ENCODE data around the gene ZIC4. TPM values are rescaled to one million over a fixed set of nuclear protein-coding genes. Genes with fewer than 3 reads are reported as not detected.
A peak's percentile ranks its signal among the peaks of the same experiment; 100 is the strongest.

Gene ZIC4
- total RNA-seq, 2 donors from 2014 or later, result not detected

DNA sequence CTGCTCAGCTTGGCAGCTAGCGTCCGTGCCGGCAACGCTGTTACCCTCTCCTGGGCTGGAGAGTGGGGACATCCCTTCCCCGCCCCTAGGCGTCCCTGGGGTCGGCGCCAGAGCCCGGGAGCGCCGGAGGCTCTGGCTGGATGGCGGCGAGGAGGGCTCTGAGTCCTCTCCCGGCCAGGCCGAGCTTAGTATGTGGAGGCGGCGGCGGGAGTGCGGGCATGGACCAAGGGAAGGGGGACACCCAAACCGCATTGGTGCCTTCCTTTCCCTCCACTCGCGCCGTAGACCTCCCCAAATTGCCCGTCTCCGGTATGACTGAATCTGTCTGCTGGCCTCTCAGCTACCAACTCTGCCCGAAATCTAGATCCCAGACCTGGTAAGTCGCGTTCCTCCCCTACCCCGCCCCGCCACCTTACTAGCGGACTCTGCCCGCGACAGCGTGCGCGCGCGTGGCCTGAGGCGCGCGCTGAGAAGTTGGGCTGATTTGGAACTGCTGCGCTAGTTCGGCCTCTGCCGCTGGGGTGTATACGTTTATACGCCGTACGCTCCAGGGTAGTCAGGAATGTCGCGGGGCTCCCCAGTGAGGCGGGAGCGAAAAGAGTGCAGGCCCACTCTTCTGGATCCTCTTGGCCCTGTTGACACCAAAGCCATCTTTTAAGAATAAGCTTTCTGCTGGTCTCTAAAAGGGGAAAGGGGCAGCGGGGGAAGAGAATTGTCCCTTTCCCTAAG, 15.0 kb upstream of the ZIC4 start:
- H3K36me3 Mint-ChIP-seq (ENCODE audit: low read depth), result no peaks in the 10 kb centered on the region
- H3K27me3 Mint-ChIP-seq, result peaks cover 50% of the 10 kb centered on the region
- no peak overlapping the region for H3K27ac Mint-ChIP-seq
- no peaks in the 10 kb centered on the region for H3K4me1 Mint-ChIP-seq
- H3K4me3 Mint-ChIP-seq, result no peak overlapping the region
- peaks cover 3% of the 10 kb centered on the region for H3K9me3 Mint-ChIP-seq
- no peak for ATAC-seq (replicated peaks)

GRCh38 chr3:147420353-147421183, 14.2 kb upstream of the ZIC4 start:
- H3K9me3 Mint-ChIP-seq, result peaks cover 3% of the 10 kb centered on the region
- no peaks in the 10 kb centered on the region for H3K4me1 Mint-ChIP-seq
- H3K27ac Mint-ChIP-seq, result no peak overlapping the region
- peaks cover 57% of the 10 kb centered on the region for H3K27me3 Mint-ChIP-seq
- H3K36me3 Mint-ChIP-seq (ENCODE audit: low read depth), result no peaks in the 10 kb centered on the region
- no peak overlapping the region for H3K4me3 Mint-ChIP-seq
- no peak for ATAC-seq (replicated peaks)

GRCh38 chr3:147419781-147420224, 13.5 kb upstream of the ZIC4 start:
- H3K36me3 Mint-ChIP-seq (ENCODE audit: low read depth), result no peaks in the 10 kb centered on the region
- H3K4me3 Mint-ChIP-seq, result no peak overlapping the region
- no peak overlapping the region for H3K27ac Mint-ChIP-seq
- peaks cover 6% of the 10 kb centered on the region for H3K9me3 Mint-ChIP-seq
- ATAC-seq (replicated peaks), result no peak
- H3K4me1 Mint-ChIP-seq, result no peaks in the 10 kb centered on the region
- H3K27me3 Mint-ChIP-seq, result peaks cover 57% of the 10 kb centered on the region

GRCh38 chr3:147418808-147419701, 12.7 kb upstream of the ZIC4 start:
- Mint-ChIP-seq H3K27ac (no peak overlapping the region), H3K36me3 (ENCODE audit: low read depth) (no peaks in the 10 kb centered on the region), H3K27me3 (peaks cover 60% of the 10 kb centered on the region), H3K4me3 (no peak overlapping the region), H3K9me3 (peaks cover 6% of the 10 kb centered on the region), H3K4me1 (no peaks in the 10 kb centered on the region)
- ATAC-seq (replicated peaks), result no peak

DNA sequence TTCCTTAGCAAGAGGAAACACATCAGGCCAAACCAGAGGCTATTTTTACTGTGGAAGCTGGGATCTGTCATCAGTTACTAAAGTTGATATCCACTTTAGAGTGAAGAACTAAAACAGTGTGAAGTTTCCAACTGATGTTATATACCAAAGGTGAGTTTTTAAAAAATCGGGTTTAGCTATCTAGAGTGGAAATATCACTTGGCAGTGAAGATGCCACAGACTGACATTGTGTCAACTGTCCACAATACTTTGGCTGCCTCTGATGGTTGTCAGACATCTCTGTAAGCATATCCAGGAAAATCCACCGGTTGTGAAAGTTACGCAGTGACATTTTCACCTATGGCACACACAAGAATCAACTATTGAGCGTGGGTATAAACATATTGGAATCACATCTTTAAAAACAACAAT, 12.0 kb upstream of the ZIC4 start:
- peaks cover 3% of the 10 kb centered on the region for H3K36me3 Mint-ChIP-seq (ENCODE audit: low read depth)
- H3K27ac Mint-ChIP-seq, result no peak overlapping the region
- peaks cover 59% of the 10 kb centered on the region for H3K27me3 Mint-ChIP-seq
- H3K9me3 Mint-ChIP-seq, result peaks cover 8% of the 10 kb centered on the region
- no peak for ATAC-seq (replicated peaks)
- H3K4me1 Mint-ChIP-seq, result no peaks in the 10 kb centered on the region
- no peak overlapping the region for H3K4me3 Mint-ChIP-seq

GRCh38 chr3:147417551-147418295, 11.4 kb upstream of the ZIC4 start:
- H3K4me3 Mint-ChIP-seq, result no peak overlapping the region
- peaks cover 60% of the 10 kb centered on the region for H3K27me3 Mint-ChIP-seq
- no peaks in the 10 kb centered on the region for H3K4me1 Mint-ChIP-seq
- peaks cover 8% of the 10 kb centered on the region for H3K36me3 Mint-ChIP-seq (ENCODE audit: low read depth)
- peaks cover 10% of the 10 kb centered on the region for H3K9me3 Mint-ChIP-seq
- H3K27ac Mint-ChIP-seq, result no peak overlapping the region
- no peak for ATAC-seq (replicated peaks)

DNA sequence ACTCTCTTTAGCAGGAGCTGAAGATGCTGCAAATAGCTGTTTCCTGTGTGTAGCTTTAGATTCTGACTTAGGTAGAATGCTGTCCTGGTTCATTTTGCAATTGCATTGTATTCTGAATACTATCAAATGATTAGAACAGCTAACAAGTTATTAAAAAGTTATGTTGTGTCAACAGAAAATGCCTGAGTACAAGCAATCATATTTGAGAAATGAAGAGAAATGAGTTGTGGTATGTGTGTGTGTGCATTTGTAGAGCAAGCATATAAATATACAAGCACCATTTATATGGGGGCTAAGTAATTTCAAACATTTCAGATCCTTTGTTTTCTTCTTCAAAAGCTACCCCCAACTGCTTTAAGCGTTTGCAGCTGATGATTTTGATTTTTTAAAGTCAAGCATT, 10.6 kb upstream of the ZIC4 start:
- H3K4me3 Mint-ChIP-seq, result no peak overlapping the region
- no peak overlapping the region for H3K27ac Mint-ChIP-seq
- H3K27me3 Mint-ChIP-seq, result peaks cover 56% of the 10 kb centered on the region
- no peaks in the 10 kb centered on the region for H3K4me1 Mint-ChIP-seq
- H3K36me3 Mint-ChIP-seq (ENCODE audit: low read depth), result peaks cover 8% of the 10 kb centered on the region
- H3K9me3 Mint-ChIP-seq, result peaks cover 10% of the 10 kb centered on the region
- ATAC-seq (replicated peaks), result no peak

DNA sequence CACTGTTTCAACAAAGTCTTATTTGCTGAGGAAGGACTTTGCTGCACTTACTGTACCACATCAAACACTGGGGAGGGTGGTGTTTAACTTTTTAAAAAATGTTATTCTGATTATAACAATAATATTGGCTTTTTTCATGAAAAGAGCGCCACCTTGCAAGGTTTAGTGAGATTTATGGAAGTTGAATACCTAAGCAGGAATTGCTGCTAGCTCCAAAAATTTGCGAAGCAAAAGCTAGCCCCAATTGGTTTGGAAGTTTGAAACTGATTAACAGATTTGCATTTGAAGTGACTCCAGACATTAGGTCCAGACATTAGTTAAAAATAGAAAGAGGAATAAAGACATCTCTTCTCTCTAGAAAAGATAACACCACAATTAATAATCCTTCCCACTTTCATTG, 9.5 kb upstream of the ZIC4 start:
- no peak for ATAC-seq (replicated peaks)
- H3K27ac Mint-ChIP-seq, result no peak overlapping the region
- no peaks in the 10 kb centered on the region for H3K4me1 Mint-ChIP-seq
- peaks cover 17% of the 10 kb centered on the region for H3K36me3 Mint-ChIP-seq (ENCODE audit: low read depth)
- H3K9me3 Mint-ChIP-seq, result peaks cover 15% of the 10 kb centered on the region
- no peak overlapping the region for H3K4me3 Mint-ChIP-seq
- peaks cover 64% of the 10 kb centered on the region for H3K27me3 Mint-ChIP-seq

GRCh38 chr3:147415286-147415685, 8.9 kb upstream of the ZIC4 start:
- Mint-ChIP-seq H3K4me1 (no peaks in the 10 kb centered on the region), H3K27me3 (peaks cover 66% of the 10 kb centered on the region)
- ATAC-seq (replicated peaks), result no peak

GRCh38 chr3:147414390-147415138, 8.2 kb upstream of the ZIC4 start:
- H3K4me1 Mint-ChIP-seq, result no peaks in the 10 kb centered on the region
- H3K27me3 Mint-ChIP-seq, result peaks cover 59% of the 10 kb centered on the region
- no peak overlapping the region for H3K4me3 Mint-ChIP-seq
- H3K9me3 Mint-ChIP-seq, result peaks cover 12% of the 10 kb centered on the region
- peaks cover 20% of the 10 kb centered on the region for H3K36me3 Mint-ChIP-seq (ENCODE audit: low read depth)
- no peak for ATAC-seq (replicated peaks)
- H3K27ac Mint-ChIP-seq, result no peak overlapping the region

More at GRCh38 chr3:147415286-147415685, 8.9 kb upstream of the ZIC4 start:
- H3K27ac Mint-ChIP-seq, result no peak overlapping the region
- H3K9me3 Mint-ChIP-seq, result peaks cover 15% of the 10 kb centered on the region
- no peak overlapping the region for H3K4me3 Mint-ChIP-seq
- peaks cover 20% of the 10 kb centered on the region for H3K36me3 Mint-ChIP-seq (ENCODE audit: low read depth)

GRCh38 chr3:147413686-147414389, 7.5 kb upstream of the ZIC4 start:
- Mint-ChIP-seq H3K27me3 (peaks cover 58% of the 10 kb centered on the region), H3K27ac (no peak overlapping the region), H3K4me3 (peak overlapping the region; percentile 65), H3K4me1 (no peaks in the 10 kb centered on the region), H3K9me3 (peaks cover 12% of the 10 kb centered on the region), H3K36me3 (ENCODE audit: low read depth) (peaks cover 24% of the 10 kb centered on the region)
- ATAC-seq (replicated peaks), result no peak

DNA sequence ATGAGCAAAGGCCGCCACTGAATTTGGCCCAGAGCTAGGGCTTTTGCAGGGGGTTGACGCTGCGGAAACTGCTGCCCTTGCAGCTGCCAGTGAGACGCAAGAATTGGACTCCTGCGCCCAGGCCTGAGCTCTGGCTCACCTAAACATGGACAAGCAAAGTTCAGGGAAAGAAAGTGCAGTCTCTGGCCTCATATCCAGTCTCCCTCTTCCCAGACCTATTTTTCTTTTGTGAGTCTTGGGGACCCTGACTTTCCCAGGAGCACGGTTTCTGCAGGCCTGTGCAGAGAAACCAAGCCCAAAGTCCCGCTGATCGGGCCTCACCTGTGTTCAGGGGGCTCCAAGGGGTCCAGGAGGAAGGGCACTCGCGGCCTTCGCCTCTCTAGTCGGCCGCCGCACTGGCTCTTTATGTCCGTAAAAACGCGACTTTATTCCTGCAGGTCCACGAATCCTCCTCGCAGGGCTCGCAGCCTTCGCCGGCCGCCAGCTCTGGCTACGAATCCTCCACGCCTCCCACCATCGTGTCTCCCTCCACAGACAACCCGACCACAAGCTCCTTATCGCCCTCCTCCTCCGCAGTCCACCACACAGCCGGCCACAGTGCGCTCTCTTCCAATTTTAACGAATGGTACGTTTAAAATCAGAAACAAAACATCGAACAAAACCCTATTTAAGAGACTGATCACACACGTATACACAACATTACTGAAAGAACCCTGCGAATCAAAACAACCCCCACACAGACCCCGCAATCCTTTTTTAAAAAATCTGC, 6.8 kb upstream of the ZIC4 start:
- Mint-ChIP-seq H3K27me3 (peaks cover 58% of the 10 kb centered on the region), H3K9me3 (peaks cover 12% of the 10 kb centered on the region), H3K4me1 (no peaks in the 10 kb centered on the region), H3K36me3 (ENCODE audit: low read depth) (peaks cover 32% of the 10 kb centered on the region), H3K27ac (no peak overlapping the region), H3K4me3 (peak overlapping the region; percentile 65)
- ATAC-seq (replicated peaks), result no peak

Data from activated T-helper 17 cell treated with anti-CD3 and anti-CD28 coated beads, Interleukin-2, amount 50 U/mL, for 72 hours (primary cell).